NOMO-1 treated with DMSO at 0.1 percent for 48 hours (cell line): Measurements from ENCODE around the gene XPA.

Experiments used
- DNase-seq: peaks from one replicate; lab custom pipeline; 2025; ENCODE audit not compliant: unreplicated experiment; lab: John Stamatoyannopoulos, UW

Gene XPA

GRCh38 chr9:97659771-97660170, 37.4 kb downstream of the XPA start:
- DNase-seq, result no peak

GRCh38 chr9:97658707-97659106, 38.4 kb downstream of the XPA start:
- no peak for DNase-seq

GRCh38 chr9:97651646-97652045, 45.5 kb downstream of the XPA start:
- DNase-seq, result no peak

- no peak for DNase-seq
These were observed 49.1 kb downstream of the XPA start for GRCh38 chr9:97647996-97648395.

- DNase-seq, result no peak
These were observed 51.4 kb downstream of the XPA start for GRCh38 chr9:97645720-97646119.

- no peak for DNase-seq
These were observed 56.8 kb downstream of the XPA start for GRCh38 chr9:97640325-97640724.

- DNase-seq, result no peak
These were observed 58.5 kb downstream of the XPA start for GRCh38 chr9:97638666-97639065.

GRCh38 chr9:97636903-97637302, 60.2 kb downstream of the XPA start:
- no peak for DNase-seq

GRCh38 chr9:97635026-97635425, 62.1 kb downstream of the XPA start:
- DNase-seq, result no peak

GRCh38 chr9:97633859-97634490, 63.2 kb downstream of the XPA start:
- peak; percentile 14 for DNase-seq

GRCh38 chr9:97632985-97633858, 63.9 kb downstream of the XPA start, which contains the start of the genes NCBP1 and TSTD2:
Gene NCBP1, plus strand, starts transcription at chr9:97633821. Its CDS starts 61 bp downstream, at chr9:97633882.
Gene TSTD2, minus strand, starts transcription at chr9:97633368. Its CDS starts 5,806 bp downstream, at chr9:97627562.
- DNase-seq, result peak; percentile 99

GRCh38 chr9:97632248-97632984, 64.7 kb downstream of the XPA start:
- peak; percentile 75 for DNase-seq

- no peak for DNase-seq
These were observed 66.5 kb downstream of the XPA start for GRCh38 chr9:97630591-97630990.

- DNase-seq, result no peak
These were observed 68.0 kb downstream of the XPA start for GRCh38 chr9:97629156-97629555.

GRCh38 chr9:97628668-97629067, 68.5 kb downstream of the XPA start:
- no peak for DNase-seq

GRCh38 chr9:97627624-97628023, 69.5 kb downstream of the XPA start:
- no peak for DNase-seq

GRCh38 chr9:97625620-97626019, 71.5 kb downstream of the XPA start:
- no peak for DNase-seq
